Nephron progenitor cell (in vitro differentiated cells): ENCODE data around the gene GBF1.
A peak's percentile ranks its signal among the peaks of the same experiment; 100 is the strongest.

Experiments used
- DNase-seq: peaks from one replicate; pipeline ENCODE4 v3.0.0; 2021
- H3K27ac Mint-ChIP-seq: 2 replicates; pipeline ENCODE4 v1.8.0; 2021; ENCODE audit warnings: mild to moderate bottlenecking, moderate library complexity, mixed read lengths
- H3K27me3 Mint-ChIP-seq: 2 replicates; pipeline ENCODE4 v1.8.0; 2021; ENCODE audit warnings: mild to moderate bottlenecking, low read depth, mixed read lengths; ENCODE audit not compliant: poor library complexity
- H3K36me3 Mint-ChIP-seq: 2 replicates; pipeline ENCODE4 v1.8.0; 2021; ENCODE audit warnings: low read depth, mixed read lengths
- H3K4me1 Mint-ChIP-seq: 2 replicates; pipeline ENCODE4 v1.8.0; 2021; ENCODE audit warnings: mixed read lengths
- H3K4me3 Mint-ChIP-seq: 2 replicates; pipeline ENCODE4 v1.8.0; 2021; ENCODE audit warnings: mild to moderate bottlenecking, moderate library complexity, mixed read lengths
- H3K9me3 Mint-ChIP-seq: 2 replicates; pipeline ENCODE4 v1.8.0; 2021; ENCODE audit warnings: mild to moderate bottlenecking, moderate library complexity, mixed read lengths
- TF ChIP-seq, protein P1 (sequence below): fragments of 200-600 bp; sonication (generic); IDR thresholded peaks from 2 replicates; pipeline ENCODE4 v1.5.0; 2021; ENCODE audit warnings: antibody characterized with exemption

The GBF1 gene

GRCh38 chr10:102396317-102396650 lies 151.0 kb downstream of the GBF1 start:
- H3K4me3 Mint-ChIP-seq: peak overlapping the region; percentile 80
- TF ChIP-seq, protein P1, sequence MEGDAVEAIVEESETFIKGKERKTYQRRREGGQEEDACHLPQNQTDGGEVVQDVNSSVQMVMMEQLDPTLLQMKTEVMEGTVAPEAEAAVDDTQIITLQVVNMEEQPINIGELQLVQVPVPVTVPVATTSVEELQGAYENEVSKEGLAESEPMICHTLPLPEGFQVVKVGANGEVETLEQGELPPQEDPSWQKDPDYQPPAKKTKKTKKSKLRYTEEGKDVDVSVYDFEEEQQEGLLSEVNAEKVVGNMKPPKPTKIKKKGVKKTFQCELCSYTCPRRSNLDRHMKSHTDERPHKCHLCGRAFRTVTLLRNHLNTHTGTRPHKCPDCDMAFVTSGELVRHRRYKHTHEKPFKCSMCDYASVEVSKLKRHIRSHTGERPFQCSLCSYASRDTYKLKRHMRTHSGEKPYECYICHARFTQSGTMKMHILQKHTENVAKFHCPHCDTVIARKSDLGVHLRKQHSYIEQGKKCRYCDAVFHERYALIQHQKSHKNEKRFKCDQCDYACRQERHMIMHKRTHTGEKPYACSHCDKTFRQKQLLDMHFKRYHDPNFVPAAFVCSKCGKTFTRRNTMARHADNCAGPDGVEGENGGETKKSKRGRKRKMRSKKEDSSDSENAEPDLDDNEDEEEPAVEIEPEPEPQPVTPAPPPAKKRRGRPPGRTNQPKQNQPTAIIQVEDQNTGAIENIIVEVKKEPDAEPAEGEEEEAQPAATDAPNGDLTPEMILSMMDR: no peak
- no peak for DNase-seq
- no peak overlapping the region for H3K27ac Mint-ChIP-seq
- H3K27me3 Mint-ChIP-seq: peaks cover 28% of the 10 kb centered on the region
- H3K36me3 Mint-ChIP-seq: no peaks in the 10 kb centered on the region
- H3K4me1 Mint-ChIP-seq: peaks cover 28% of the 10 kb centered on the region
- H3K9me3 Mint-ChIP-seq: no peaks in the 10 kb centered on the region

- no peaks in the 10 kb centered on the region for H3K9me3 Mint-ChIP-seq
- peaks cover 28% of the 10 kb centered on the region for H3K4me1 Mint-ChIP-seq
- TF ChIP-seq, protein P1: no peak
- peaks cover 28% of the 10 kb centered on the region for H3K27me3 Mint-ChIP-seq
- no peak for DNase-seq
- peak overlapping the region; percentile 80 for H3K4me3 Mint-ChIP-seq
- no peaks in the 10 kb centered on the region for H3K36me3 Mint-ChIP-seq
- H3K27ac Mint-ChIP-seq: no peak overlapping the region
Observed at GRCh38 chr10:102396730-102397151, 151.4 kb downstream of the GBF1 start.

DNA sequence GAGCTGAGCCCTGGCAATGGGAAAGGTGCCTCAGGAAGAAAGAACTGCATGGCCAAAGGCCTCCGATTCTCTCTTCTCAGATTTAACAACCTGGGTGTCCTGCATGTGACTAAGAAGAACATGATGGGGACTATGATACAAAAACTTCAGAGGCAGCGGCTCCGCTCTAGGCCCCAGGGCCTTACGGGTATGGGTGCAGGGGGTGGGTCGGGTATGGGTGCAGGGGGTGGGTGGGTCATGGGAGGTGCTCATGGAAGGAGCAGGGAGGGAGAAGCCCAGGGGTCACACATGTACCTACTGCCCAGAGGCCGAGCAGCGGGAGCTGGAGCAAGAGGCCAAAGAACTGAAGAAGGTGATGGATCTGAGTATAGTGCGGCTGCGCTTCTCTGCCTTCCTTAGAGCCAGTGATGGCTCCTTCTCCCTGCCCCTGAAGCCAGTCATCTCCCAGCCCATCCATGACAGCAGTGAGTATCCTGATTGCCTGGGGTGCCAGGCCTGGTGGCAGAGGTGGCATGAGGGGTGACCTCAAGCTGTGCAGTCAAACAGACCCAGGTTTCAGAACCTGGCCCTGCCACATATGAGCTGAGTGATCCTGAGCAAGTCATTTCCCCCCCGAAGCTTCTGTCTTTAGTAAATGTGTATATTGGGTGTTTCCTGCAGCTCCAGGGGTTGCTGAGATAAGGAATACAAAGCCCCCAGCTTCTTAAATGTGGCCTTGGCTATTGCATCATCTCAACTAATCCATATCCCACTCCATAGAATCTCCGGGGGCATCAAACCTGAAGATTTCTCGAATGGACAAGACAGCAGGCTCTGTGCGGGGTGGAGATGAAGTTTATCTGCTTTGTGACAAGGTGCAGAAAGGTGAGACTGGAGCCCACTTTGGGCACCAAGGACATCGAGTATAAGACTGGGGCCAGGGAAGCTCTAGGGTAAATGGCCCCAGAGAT lies 152.2 kb downstream of the GBF1 start:
- Mint-ChIP-seq H3K4me1 (peaks cover 28% of the 10 kb centered on the region), H3K4me3 (peak overlapping the region; percentile 80), H3K27ac (no peak overlapping the region), H3K36me3 (no peaks in the 10 kb centered on the region), H3K27me3 (peaks cover 22% of the 10 kb centered on the region), H3K9me3 (no peaks in the 10 kb centered on the region)
- TF ChIP-seq, protein P1: no peak
- no peak for DNase-seq

GRCh38 chr10:102398172-102399020 lies 153.1 kb downstream of the GBF1 start:
- H3K27me3 Mint-ChIP-seq: peaks cover 13% of the 10 kb centered on the region
- H3K27ac Mint-ChIP-seq: no peak overlapping the region
- DNase-seq: no peak
- TF ChIP-seq, protein P1: no peak
- H3K4me3 Mint-ChIP-seq: peak overlapping the region; percentile 70
- peaks cover 23% of the 10 kb centered on the region for H3K4me1 Mint-ChIP-seq
- no peaks in the 10 kb centered on the region for H3K36me3 Mint-ChIP-seq
- H3K9me3 Mint-ChIP-seq: no peaks in the 10 kb centered on the region

DNA sequence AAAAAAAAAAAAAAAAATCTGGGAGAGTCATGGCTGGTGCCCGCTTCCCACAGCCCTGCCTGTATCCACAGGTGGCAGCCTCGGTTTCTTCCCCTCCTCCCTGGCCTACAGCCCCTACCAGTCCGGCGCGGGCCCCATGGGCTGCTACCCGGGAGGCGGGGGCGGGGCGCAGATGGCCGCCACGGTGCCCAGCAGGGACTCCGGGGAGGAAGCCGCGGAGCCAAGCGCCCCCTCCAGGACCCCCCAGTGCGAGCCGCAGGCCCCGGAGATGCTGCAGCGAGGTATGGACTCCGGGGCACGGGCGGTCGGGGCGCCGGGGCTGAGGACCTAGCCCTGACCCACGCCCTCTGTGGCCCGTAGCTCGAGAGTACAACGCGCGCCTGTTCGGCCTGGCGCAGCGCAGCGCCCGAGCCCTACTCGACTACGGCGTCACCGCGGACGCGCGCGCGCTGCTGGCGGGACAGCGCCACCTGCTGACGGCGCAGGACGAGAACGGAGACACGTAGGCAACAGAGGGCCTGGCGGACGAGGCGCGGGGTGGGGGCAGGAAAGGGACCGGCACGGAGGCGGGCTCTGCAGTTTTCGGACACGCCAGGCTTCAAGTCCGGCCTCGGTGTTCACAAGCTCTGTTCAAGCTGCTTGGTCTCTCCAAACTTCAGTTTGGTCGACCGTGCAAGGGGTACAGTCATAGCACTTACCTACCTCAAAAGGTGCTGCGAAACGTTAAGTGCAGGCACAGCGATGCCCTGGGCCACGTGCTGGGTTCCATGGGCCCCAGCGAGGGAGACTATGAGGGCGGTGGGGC lies 154.1 kb downstream of the GBF1 start:
- Mint-ChIP-seq H3K27ac (no peak overlapping the region), H3K4me1 (peaks cover 18% of the 10 kb centered on the region), H3K4me3 (peak overlapping the region; percentile 70), H3K27me3 (peaks cover 5% of the 10 kb centered on the region), H3K36me3 (no peaks in the 10 kb centered on the region), H3K9me3 (no peaks in the 10 kb centered on the region)
- TF ChIP-seq, protein P1: peak; percentile 92
- peak; percentile 93 for DNase-seq
